Inferior parietal cortex (tissue), 1 donor: ENCODE results near the gene BTBD18.

ENCODE experiments used
- DNase-seq: peaks from one replicate; pipeline ENCODE4 v3.0.0-alpha.2; 2016; ENCODE audit errors: extremely low spot score

The BTBD18 gene, protein sequence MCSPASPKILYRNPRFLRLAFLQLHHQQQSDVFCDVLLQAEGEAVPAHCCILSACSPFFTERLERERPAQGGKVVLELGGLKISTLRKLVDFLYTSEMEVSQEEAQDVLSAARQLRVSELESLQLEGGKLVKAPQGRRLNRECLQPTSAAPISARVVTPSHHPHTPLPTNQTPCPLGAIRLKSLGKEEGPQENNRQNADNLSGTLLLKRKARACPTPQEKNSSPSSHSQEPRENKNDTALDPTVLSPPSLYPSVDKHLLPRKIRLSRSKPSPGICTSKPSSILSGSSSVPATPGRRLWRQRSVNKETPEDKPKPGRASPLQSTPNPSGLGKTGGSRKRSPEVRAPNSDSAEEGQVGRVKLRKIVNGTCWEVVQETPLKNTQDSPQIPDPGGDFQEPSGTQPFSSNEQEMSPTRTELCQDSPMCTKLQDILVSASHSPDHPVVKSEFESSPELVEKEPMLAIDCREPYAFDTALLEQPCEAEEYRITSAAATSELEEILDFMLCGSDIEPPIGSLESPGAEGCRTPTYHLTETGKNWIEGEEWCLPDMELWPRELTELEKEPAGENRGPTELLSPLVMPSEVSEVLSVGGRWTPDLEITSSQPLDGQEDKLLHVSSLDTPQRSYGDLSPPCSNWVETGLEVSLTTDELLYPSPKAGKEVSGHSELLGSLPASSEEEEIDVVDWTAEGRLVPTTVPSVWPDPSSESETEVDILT

DNA sequence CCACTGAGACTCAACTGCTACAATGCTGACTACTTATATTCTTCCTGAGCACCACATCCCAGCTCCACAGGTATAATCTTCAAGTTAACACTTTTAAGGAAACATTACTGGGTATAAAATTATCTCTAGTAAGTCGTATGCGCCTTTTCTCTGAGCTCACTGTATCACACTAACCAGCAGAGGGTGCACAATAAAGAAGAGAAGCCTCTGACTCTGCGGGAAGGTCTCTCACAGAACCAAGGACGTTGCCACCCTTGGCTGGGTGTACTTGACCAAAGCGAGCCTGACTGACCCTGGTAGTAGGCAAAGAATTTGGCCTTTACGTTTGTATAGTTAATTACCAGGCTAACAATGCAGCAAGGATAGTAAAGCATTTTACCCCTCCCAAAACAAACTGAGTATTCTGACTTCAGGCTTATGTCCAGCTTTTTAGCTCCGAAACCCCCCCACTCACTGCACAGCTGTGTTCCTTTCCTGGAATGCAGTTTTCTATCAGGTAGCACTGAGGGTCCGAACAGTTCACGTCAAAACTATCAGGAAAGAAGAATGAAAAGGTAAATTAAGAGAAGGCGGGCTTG is at the start of gene BTBD18:
Gene BTBD18, minus strand, starts transcription at position 144 of the 578 bp plus-strand sequence. CDS start 631 bp downstream, outside the sequence.
- DNase-seq, result peak; percentile 41

DNA sequence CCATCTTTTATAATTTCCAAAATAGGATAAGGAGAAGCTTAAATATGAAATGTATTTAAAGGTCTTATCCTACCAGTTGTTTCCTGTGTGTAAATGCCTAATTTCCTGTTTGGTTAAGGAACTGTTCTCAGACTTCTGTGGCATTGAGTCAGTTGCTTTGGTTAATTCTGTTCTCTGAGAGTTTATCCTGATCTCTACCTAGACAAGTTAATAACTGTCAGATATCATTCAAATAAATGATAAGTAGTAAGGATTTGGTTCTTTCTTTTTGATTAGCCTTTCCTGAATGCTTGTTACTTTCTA is 49.5 kb upstream of the BTBD18 start:
- DNase-seq, result no peak

DNA sequence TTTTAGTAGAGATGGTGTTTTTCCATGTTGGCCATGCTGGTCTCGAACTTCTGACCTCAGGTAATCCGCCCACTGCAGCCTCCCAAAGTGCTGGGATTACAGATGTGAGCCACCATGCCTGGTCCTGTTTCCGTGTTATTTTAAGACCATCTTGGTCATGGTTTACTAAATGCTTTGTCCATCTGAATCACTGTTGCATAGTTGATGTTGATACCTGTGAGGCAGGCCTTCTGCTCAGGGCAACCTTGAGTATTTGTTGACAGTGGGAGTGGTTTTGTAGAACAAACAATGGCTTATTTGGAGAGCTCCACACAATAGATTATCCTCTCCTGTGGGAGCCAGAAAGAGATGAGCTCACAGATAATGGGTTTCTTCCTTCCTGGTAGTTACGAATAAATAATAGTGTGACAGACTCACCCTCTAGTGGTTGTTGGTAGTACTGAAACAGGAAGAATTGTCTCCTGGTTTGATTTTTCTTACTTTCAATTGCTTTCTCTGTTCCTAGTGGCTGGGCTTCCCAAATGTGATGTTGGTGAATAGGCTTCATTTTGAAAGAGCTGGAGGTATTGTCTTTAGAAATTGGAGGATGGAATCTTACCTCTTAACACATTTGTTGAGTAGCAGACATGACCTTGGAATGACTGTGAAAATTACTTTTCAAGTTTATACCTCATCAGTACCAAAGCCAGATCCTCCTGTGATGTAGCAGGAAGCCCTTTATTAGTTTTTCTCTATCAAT is 49.0 kb upstream of the BTBD18 start:
- peak; percentile 87 for DNase-seq

DNA sequence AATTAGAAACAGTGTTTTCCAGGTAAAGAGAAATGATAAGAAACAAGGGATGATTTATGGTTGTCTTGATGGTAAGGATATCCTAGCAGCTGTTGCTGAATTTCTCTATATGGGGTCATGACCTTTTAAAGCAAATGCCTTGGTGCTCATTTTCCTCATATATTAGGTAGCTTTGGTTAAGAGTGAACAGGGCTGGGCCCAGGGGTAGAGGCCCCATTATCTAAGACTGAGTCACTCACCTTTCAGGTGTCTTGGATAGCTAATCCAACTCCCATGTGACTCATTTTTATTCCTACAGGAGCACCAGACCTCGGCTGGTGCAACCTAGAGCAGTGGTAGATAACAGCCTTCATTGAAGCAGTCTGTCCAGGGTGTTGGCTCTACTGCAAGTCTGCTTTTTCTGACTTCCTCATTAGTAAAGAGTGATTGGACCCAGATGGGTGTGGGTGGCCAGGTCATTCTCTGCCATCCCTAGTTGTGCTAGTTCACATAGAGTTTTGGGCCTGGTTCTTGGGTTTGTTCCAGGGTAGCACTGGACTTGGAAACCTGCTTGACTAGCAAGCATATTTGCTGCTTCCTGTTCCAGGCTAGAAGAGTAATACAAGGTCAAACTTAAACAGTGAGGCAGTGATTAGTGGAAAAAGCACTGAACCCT is 47.4 kb upstream of the BTBD18 start:
- no peak for DNase-seq

DNA sequence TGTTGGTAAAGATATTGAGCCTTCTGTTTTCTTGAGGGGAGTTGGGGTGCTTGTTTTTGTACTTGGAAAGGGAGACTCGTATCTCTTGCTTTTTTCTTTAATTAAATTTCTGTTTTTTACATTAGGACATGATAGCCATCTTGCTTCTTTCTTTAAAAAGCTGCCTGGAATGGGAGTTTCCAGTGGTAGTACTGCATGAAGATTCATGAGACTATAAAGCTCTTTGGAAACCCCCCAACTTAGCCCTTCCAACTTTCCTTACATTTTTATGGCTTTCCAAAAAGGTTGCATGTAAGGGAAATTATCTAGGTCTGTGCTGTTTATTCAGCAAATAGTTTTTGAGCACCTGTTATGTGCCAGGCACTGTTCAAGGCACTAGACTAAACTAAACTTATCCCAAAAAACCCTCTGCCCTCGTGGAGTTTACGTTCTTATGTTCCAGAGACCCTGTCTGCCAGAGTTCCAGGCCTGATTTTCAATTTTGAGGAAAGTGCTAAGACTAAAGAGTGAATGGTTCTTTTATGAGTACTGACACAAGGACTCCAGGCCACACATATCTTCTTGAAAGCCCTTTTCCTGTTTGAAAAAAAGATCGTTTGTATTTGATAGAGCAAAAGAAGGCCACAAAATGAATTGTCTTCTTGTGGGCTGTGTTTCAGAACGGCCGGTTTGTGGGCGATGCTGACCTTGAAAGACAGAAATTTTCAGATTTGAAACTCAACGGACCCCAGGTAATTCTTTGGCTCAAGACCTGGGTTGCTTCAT is 41.9 kb upstream of the BTBD18 start:
- no peak for DNase-seq

DNA sequence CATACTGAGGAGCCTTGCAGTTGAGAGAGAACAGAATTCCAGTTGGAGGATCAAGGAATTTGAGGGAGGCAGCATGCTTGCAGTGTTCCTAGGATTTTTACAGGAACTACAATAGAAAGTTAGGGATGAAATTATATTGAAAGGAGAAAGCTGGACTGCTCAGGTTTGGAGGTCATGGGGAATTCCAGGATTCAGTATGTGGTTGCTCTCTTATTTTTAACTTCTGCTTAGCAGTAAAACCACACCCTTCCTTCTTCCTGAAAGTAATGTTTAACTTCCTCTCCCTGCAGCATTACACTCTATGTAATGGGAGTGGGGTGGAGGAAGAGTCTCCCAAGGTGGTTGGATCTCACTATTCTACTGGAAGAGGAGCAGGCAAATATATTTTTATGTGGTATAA is 41.3 kb upstream of the BTBD18 start:
- DNase-seq, result no peak

DNA sequence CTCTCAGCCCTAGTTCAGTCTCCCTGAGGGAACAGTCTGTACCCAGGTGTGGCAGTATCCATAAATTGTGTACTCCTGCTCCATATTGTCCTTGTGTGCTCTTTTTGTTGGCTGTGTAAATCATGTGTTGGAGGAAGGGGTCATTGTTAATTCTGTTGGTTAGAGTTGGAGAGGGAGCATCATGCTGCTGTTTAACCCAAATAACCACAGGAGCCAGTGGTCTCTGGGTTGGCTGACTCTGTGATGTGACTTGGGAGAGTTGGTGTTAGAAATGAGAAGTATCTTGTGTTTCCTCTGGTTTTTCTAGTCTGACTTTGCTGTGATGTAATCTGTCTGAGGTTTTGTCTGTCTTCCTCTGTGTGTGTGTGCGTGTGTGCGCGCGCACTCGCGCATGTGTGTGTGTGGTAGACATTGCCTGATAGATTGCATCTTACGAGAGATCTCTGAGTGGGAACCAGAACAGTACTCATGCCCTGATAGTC is 40.5 kb upstream of the BTBD18 start:
- DNase-seq, result no peak

DNA sequence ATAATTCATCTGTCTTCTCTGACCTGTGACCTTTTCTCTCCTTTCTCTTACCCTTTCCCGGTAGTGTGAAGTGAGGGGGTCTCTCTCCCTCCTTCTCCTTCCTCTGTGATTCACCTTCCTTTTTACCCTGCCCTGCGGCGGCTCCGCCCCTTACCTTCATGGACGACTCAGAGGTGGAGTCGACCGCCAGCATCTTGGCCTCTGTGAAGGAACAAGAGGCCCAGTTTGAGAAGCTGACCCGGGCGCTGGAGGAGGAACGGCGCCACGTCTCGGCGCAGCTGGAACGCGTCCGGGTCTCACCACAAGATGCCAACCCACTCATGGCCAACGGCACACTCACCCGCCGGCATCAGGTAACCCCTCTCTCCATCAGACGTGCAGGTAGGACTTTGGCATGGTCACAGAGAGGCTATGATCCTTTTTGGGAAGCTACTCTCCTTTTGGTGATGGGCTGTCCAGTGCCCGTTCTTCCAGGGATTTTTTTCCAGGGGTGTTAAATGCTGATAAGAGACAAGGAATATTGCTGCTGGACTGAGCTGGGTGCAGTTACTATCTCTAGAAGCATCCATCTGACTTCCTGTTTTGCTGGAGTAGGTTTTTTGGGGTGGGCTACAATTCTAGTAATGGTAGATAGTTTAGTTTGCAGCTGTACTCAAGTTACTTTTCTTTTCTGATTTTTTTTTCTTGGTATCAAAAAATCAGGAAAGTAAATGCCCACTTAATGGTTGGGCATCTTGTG is 39.9 kb upstream of the BTBD18 start:
- DNase-seq, result no peak

DNA sequence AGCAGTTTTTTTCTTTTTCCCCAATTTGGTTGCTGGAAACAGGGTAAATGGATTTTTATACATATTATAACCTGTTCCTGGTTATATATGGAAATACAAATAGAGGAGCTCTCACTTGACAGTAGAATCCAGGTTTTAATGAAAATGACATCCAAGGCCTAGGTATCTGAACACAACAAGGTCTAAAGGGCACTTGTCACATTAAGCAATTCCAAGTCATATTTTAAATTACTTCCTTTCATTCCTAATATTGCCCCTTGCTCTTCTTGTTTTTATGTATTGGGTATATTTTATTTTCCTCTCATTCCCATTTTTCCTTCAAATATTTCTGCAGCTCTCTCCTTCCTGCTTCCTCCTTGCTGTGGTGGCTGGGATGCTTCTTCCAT is 37.1 kb upstream of the BTBD18 start:
- DNase-seq, result no peak

DNA sequence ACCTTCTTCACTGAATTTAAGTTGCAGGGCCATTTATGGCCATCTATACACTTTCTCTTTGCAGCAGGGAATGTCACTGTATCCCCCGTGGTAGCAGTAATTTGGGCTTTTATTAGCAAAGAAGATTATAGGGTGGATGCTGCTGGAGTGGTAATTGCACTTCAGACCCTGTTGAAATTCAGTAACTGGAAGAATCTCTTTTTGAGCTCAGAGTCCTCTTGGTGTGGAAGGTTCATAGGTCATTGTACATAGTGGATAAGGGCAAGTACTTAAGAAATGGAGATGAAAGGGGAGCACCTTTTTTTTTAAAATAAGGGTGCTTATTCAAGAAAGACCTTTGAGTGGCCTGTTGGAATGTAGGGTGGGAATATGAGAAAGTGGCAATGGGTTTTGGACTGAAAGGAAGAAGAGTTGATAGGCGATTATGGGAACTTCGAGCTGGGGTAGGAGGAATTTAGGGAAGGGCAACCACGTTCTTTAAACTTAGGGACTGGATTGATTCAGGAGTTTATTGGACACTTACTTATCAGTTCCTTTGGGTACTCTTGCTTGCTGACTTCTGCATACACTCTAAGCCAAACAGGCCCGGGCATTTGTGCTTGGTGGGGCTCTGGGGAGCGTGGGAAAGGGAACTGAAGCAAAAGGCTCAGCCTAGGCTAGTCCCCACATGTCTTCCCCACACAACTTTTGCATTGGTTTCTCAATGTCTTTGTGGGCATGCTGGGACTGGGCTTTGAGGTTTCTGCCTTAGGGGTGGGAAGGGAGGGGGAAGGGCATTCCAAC is 36.5 kb upstream of the BTBD18 start:
- no peak for DNase-seq

DNA sequence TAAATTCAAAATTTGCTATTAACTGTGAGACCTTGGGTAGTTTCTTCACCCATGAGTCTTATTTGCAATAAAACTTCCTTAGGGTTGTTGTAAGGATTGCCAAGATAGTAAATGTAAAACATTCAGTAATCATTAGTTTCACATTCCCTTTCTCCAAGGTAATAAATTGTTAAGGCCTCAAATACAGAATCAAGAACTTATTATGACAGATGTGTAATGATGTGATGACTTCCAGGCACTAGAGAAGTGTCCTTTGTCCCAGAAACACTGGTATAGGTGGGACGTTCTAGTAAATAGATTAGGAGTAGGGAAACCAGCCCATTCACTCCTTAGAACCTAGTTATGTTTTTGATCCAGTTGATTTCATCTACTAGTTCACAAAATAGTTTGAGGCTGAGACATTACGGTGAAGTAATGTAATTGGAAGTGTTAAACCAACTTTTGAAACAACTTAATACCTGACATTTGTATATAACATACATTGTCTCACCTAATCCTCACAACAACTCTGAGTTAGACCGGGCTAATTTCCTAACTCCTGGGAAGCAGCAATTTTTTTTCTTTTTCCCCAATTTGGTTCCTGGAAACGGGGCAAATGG is 35.5 kb upstream of the BTBD18 start:
- no peak for DNase-seq

DNA sequence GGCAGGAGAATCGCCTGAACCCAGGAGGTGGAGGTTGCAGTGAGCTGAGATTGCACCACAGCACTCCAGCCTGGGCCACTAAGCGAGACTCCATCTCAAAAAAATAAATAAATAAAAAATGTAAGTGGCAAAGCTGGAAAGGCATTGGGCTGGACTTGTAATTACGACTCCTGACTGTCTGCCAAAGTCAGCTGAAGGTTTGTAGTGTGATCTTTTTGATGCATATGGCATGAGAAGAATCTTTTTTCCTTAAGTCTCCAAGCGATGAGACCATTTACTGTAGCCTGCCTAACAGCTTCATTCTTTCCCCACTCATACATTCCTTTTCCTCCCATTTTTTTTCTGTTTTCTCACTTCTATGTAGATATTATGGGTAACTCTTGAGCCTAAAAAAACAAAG is 34.8 kb upstream of the BTBD18 start:
- no peak for DNase-seq

DNA sequence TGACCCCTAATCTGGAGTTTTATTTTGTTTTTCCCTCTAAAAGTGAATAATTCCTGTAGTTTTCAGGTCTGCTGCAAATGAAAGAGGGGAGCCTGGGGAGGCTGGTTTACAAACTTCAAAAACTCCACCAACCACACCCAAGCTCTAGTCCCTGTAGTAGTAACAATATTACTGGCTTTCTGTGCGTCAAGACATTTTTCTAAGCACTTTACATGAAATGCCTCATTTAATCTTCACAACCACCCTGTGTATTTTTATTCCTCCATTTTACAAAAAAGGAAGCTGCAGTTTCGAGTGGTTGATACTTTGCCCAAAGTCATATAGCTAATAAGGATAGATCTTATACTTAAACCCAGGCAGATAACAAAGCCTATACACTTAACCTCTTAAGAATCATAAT is 33.5 kb upstream of the BTBD18 start:
- no peak for DNase-seq

DNA sequence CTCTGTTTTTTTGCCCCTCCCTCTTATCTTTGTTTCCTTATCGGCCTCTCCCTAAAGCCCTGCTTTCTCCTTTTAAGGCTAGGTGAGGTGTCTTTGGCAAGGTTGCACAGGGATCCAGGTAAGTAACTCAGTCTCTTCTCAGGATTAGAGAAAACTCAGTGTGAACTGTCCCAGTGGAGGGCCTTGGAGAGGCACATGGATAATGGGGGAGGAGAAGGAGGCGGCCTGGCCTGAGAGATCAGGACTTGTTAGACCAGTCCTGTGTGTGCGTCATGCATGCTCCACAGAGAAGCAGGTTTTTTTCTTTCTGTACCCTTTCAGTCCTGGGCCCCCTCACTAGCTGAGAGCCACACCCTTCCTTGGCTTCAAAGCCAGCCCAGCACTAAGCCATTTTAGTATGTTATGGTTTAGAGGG is 29.9 kb upstream of the BTBD18 start:
- DNase-seq, result no peak

DNA sequence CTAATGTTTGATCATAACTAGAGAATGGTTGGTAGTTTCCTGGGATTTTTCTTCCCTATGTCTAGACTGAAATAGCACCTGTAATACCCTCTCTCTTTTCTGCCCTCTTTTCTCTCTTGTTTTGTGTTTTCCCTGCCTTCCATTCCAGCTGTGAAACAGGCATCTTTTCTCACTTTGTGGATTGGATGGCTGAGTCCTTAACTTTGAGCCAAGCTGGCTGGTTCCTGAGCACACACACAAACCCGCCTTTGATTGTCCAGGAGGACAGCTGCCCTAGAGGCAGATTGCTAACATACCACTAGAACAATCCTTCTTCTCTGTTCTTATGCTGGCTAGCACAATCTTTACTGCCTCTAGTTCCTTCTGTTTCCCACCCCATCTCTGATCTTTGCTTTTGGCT is 27.7 kb upstream of the BTBD18 start:
- peak; percentile 68 for DNase-seq

DNA sequence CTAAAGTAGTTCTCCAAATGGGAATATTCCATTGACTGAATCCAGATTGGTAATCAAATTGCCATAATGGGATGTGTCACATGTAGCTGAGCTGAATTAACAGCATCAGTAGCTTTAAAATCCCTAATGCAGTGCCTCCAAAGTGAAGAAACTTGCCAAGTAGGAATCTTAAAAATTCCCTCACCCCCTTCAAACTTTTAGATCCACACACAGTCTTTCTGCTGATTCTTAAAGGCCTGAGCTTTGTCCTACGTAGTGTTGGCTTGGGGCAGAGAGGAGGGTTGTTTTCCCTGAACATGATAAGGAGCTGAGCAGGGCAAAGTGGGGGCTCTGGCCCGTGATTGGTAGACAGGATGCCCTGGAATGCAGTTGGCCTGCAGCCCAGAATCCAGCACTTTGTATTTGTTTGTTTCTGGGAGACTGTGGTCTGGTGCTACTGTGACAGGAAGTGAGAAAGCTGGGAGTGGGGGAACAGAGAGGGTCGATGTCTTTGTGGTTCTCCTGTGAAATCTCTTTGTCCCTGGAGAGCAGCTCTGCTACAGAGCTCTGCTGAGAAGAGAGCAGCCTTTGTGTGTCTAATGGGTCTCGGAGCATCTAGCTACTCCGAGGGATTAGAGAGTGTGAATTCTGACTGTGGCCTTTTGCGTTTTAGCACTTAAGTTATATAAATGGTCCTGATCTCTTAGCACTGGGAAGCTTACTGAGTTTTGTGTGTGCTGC is 26.9 kb upstream of the BTBD18 start:
- peak; percentile 77 for DNase-seq

DNA sequence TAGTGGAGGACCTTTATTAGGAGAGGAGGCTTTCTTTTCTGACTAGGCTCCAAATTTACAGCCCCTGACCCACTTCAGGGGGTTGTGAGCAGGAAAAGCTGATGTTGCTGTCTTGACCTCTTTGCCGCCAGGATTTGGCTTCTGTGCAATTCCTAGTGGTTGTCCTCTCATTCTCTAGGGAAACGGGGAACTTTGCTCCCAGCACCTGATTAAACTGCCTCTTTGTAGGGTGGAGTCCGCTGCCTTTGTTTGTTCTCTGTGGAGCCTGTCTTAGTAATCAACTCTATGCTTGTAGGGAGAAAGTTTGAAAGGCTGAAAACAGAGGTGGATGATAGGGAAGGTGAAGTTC is 26.3 kb upstream of the BTBD18 start:
- no peak for DNase-seq

DNA sequence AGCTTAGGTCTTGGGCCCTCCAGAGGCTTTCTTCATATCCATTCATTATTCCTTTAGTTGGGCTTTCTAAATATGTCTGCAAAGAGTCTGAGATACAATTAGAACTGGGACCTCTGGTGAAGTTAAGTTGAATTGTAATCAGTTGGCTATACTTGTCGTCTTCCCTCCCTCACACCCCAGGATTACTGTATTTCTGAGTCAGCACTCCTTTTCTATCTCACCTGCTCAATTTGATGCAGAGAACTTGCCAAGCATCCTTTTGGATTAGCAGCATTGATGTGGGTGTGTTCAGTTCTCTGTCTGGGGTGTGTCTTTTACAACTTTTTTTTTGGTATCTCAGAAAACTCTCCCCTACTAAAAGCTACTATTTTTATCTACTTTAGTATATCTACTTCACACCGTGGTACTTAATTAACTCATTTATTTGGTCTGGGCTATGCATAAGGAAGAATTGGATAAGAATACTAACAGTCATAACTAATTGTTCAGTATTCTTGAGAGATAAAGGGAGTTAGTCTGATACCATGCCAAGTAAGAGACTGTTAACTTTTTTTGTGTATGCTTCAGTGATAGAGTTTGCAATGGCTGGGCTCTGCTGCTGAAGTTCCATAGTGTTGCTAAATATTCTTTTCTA is 25.1 kb upstream of the BTBD18 start:
- DNase-seq, result no peak
